ENCODE measurements around the gene C1orf116.

DNA sequence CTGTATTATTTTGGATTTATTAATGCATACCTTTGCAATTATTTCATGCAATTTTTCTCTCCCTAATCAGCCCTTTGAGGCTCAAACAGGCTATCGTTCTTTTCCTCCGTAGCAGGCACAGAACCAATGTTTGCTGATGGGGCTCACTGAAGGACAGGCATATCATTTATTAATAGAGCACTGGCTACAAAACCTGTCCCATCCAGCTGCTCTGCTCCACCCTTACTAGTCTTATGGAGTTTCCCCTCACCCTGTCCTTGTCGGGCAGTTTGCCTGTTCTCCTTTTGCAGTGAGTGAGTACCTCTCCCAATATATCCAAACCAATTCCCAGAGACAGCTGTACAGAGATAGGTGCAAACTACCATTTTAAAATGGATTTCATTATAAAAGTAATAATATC lies 45.7 kb downstream of the C1orf116 start:
- TF ChIP-seq, protein P1, sequence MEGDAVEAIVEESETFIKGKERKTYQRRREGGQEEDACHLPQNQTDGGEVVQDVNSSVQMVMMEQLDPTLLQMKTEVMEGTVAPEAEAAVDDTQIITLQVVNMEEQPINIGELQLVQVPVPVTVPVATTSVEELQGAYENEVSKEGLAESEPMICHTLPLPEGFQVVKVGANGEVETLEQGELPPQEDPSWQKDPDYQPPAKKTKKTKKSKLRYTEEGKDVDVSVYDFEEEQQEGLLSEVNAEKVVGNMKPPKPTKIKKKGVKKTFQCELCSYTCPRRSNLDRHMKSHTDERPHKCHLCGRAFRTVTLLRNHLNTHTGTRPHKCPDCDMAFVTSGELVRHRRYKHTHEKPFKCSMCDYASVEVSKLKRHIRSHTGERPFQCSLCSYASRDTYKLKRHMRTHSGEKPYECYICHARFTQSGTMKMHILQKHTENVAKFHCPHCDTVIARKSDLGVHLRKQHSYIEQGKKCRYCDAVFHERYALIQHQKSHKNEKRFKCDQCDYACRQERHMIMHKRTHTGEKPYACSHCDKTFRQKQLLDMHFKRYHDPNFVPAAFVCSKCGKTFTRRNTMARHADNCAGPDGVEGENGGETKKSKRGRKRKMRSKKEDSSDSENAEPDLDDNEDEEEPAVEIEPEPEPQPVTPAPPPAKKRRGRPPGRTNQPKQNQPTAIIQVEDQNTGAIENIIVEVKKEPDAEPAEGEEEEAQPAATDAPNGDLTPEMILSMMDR (IDR thresholded peaks at IDR 0.05), result no peak
- TF ChIP-seq POLR2AphosphoS5 (IDR thresholded peaks at IDR 0.05), result no peak
- TF ChIP-seq POLR2A (IDR thresholded peaks at IDR 0.05), result no peak
